NB4 (cell line): ENCODE results near the gene NDUFC2.

ENCODE experiments used
- DNase-seq: peaks from one replicate; pipeline ENCODE4 v3.0.0; 2010; ENCODE audit warnings: low read depth
- H3K4me3 ChIP-seq: one replicate; pipeline ENCODE4 v1.5.1; 2011; ENCODE audit warnings: mild to moderate bottlenecking, low read depth, low read length, moderate library complexity
- CTCF ChIP-seq: IDR thresholded peaks from one replicate; pipeline ENCODE4 v1.5.1; 2012; ENCODE audit warnings: low read depth, low read length
- MAX ChIP-seq: IDR thresholded peaks from 2 replicates; pipeline ENCODE4 v1.6.1; 2011; ENCODE audit warnings: low read depth, low read length
- MYC ChIP-seq: IDR thresholded peaks from 2 replicates; pipeline ENCODE4 v1.6.1; 2011; ENCODE audit warnings: low read depth, low read length
- POLR2A ChIP-seq: IDR thresholded peaks from 2 replicates; pipeline ENCODE4 v1.6.1; 2011; ENCODE audit warnings: mild to moderate bottlenecking; ENCODE audit not compliant: insufficient read length; ENCODE audit errors: extremely low read depth

NDUFC2 gene

GRCh38 chr11:78025378-78025777 is 54.3 kb downstream of the NDUFC2 start:
- no peak for DNase-seq
- no peak for TF ChIP-seq POLR2A
- TF ChIP-seq MYC, result no peak
- TF ChIP-seq CTCF, result no peak
- no peak for TF ChIP-seq MAX

GRCh38 chr11:78023426-78023825 is 56.2 kb downstream of the NDUFC2 start:
- TF ChIP-seq POLR2A, result no peak
- DNase-seq, result no peak
- H3K4me3 ChIP-seq, result no peak overlapping the region

More at GRCh38 chr11:78025378-78025777, 54.3 kb downstream of the NDUFC2 start:
- no peak overlapping the region for H3K4me3 ChIP-seq

- no peak for TF ChIP-seq MAX
- TF ChIP-seq CTCF, result no peak
- TF ChIP-seq POLR2A, result no peak
- TF ChIP-seq MYC, result no peak
- H3K4me3 ChIP-seq, result no peak within 1 kb of the TSS
- no peak for DNase-seq
Measured at GRCh38 chr11:78022397-78023396, 57.0 kb downstream of the NDUFC2 start, which contains the start of gene KCTD14. Gene KCTD14 (minus strand): TSS chr11:78023276. CDS start chr11:78023249, 27 bp downstream.

GRCh38 chr11:78021611-78022010 is 58.1 kb downstream of the NDUFC2 start:
- no peak for DNase-seq
- TF ChIP-seq CTCF (no peak), MYC (no peak), MAX (no peak), POLR2A (no peak)
- H3K4me3 ChIP-seq, result no peak overlapping the region

GRCh38 chr11:78020246-78020645 is 59.4 kb downstream of the NDUFC2 start:
- no peak overlapping the region for H3K4me3 ChIP-seq

More at GRCh38 chr11:78020246-78020645, 59.4 kb downstream of the NDUFC2 start:
- DNase-seq, result no peak
- no peak for TF ChIP-seq CTCF
- no peak for TF ChIP-seq MYC
- no peak for TF ChIP-seq MAX
- TF ChIP-seq POLR2A, result no peak
